ENCODE measurements around the gene GMPPB.

Gene GMPPB

GRCh38 chr3:49674497-49674983, 49.2 kb downstream of the GMPPB start:
- Histone ChIP-seq H3K27me3 (ENCODE audit: insufficient read depth, poor library complexity, severe bottlenecking) (no peaks in the 10 kb centered on the region), H3K36me3 (ENCODE audit: low read depth) (peaks cover 46% of the 10 kb centered on the region), H3K9me3 (ENCODE audit: severe bottlenecking) (no peaks in the 10 kb centered on the region), H3K27ac (ENCODE audit: poor library complexity, severe bottlenecking) (peak overlapping the region; percentile 79), H3K4me1 (ENCODE audit: insufficient read depth, poor library complexity, severe bottlenecking) (no peaks in the 10 kb centered on the region), H3K4me3 (ENCODE audit: severe bottlenecking) (peak overlapping the region; percentile 73)
- ATAC-seq (ENCODE audit: low read depth) (peak; percentile 11), DNase-seq (ENCODE audit: low spot score) (no peak)
- no peak for TF ChIP-seq CTCF (IDR thresholded peaks at IDR 0.05; ENCODE audit: poor library complexity, severe bottlenecking)

GRCh38 chr3:49673715-49674496, 49.8 kb downstream of the GMPPB start, which contains the start of gene APEH:
APEH (plus strand) TSS chr3:49674351; CDS start chr3:49674402, 51 bp downstream.
- DNase-seq (ENCODE audit: low spot score) (peak; percentile 99), ATAC-seq (ENCODE audit: low read depth) (peak; percentile 86)
- peak within 1 kb of the TSS; percentile 73 for H3K4me3 ChIP-seq (ENCODE audit: severe bottlenecking)
- no peak for TF ChIP-seq CTCF (IDR thresholded peaks at IDR 0.05; ENCODE audit: poor library complexity, severe bottlenecking)
- H3K9me3 ChIP-seq (ENCODE audit: severe bottlenecking), result no peaks in the 10 kb centered on the region
- H3K4me1 ChIP-seq (ENCODE audit: insufficient read depth, poor library complexity, severe bottlenecking), result peaks cover 4% of the 10 kb centered on the region
- peak within 1 kb of the TSS; percentile 79 for H3K27ac ChIP-seq (ENCODE audit: poor library complexity, severe bottlenecking)
- no peaks in the 10 kb centered on the region for H3K27me3 ChIP-seq (ENCODE audit: insufficient read depth, poor library complexity, severe bottlenecking)
- peaks cover 39% of the 10 kb centered on the region for H3K36me3 ChIP-seq (ENCODE audit: low read depth)

DNA sequence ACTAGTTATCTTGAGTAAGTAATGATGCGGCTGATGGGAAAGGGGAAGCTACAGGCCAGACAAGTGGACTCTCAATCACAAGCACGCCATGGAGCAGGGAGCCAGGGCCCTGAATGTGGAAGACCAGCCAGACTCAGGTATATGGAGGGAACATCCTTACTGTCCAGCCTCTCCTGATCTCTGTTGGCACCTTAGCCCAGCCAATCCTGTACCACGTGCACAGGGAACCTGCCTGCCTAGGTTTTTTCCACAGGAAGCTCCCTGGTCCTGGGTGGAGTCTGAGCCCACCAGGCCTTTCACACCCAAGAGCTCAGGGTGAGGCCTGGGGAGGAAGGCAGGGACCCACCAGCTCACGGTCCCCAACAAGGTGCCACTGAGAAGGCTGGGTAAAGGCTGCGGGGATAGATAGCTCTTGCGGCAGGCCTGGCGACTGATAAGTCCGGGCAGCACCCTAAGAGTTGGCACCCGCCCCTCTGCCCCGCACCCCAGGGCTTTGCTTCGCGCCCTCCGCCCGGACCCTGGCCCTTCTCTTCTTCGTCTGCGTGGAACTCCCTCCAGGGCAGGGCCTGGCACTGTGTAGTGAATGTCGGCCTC, 50.5 kb downstream of the GMPPB start:
- Histone ChIP-seq H3K27ac (ENCODE audit: poor library complexity, severe bottlenecking) (peak overlapping the region; percentile 79), H3K4me3 (ENCODE audit: severe bottlenecking) (peak overlapping the region; percentile 73), H3K27me3 (ENCODE audit: insufficient read depth, poor library complexity, severe bottlenecking) (no peaks in the 10 kb centered on the region), H3K36me3 (ENCODE audit: low read depth) (peaks cover 33% of the 10 kb centered on the region), H3K4me1 (ENCODE audit: insufficient read depth, poor library complexity, severe bottlenecking) (peaks cover 9% of the 10 kb centered on the region), H3K9me3 (ENCODE audit: severe bottlenecking) (no peaks in the 10 kb centered on the region)
- ATAC-seq (ENCODE audit: low read depth) (no peak), DNase-seq (ENCODE audit: low spot score) (no peak)
- TF ChIP-seq CTCF (IDR thresholded peaks at IDR 0.05; ENCODE audit: poor library complexity, severe bottlenecking), result no peak

DNA sequence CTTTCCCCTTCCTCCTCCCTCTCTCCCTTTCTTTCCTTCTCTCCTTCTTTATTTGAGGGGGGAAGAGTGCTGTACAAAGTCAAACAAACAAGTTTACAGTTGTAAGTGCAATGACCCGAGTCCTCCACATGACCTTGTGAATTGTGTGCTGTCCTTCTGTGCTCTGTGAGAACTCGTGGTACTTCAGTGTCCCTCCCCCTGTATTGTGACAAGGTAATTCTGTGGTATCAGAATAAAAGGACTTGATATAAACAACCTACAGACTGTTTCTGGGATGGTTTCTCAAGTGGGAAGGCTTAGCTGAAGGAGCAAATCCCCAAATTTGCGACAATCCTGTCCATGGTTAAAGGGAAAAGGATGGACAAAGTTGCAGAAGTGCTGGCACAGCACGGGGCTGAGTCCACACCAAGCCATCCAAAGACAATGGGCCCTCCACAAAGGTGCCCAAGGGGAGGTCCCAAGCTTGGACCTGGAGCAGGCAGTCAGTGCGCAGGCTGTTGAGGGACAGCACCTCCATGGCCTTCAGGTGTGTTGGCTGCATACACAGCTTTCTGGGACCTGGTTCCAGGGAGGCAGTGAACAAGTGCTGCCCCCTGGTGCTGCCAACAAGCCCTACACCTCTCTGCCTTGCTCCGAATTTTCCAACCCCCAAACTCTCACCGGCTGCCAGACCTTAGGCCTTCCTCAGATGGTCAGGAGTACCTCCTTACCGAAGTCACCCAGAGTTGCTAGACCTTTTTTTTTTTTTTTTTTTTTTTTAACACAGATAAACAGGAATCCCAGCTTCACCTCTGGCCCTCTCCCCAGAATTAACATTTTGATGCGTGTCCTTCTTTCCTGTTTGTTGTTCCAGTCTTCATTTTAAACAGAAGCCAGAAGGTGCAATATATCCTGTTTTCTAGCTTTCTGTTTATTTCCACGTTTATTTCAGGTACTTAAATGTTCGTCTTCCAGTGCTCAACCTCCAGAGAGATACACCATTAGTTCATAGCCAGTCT, 52.2 kb downstream of the GMPPB start:
- ATAC-seq (ENCODE audit: low read depth) (peak; percentile 30), DNase-seq (ENCODE audit: low spot score) (no peak)
- H3K27me3 ChIP-seq (ENCODE audit: insufficient read depth, poor library complexity, severe bottlenecking), result no peaks in the 10 kb centered on the region
- peaks cover 16% of the 10 kb centered on the region for H3K36me3 ChIP-seq (ENCODE audit: low read depth)
- H3K4me3 ChIP-seq (ENCODE audit: severe bottlenecking), result no peak overlapping the region
- peaks cover 16% of the 10 kb centered on the region for H3K4me1 ChIP-seq (ENCODE audit: insufficient read depth, poor library complexity, severe bottlenecking)
- H3K27ac ChIP-seq (ENCODE audit: poor library complexity, severe bottlenecking), result peak overlapping the region; percentile 79
- TF ChIP-seq CTCF (IDR thresholded peaks at IDR 0.05; ENCODE audit: poor library complexity, severe bottlenecking), result peak; percentile 88
- H3K9me3 ChIP-seq (ENCODE audit: severe bottlenecking), result no peaks in the 10 kb centered on the region

Data from RWPE2 (cell line).